GM18909 (cell line): Measurements from ENCODE around the gene ATP5ME.
"Not testable (repeated sequence)": the region's sequence is repeated elsewhere in the genome, so short reads cannot be mapped to it uniquely, and the experiment has no call there.

Experiments
- ATAC-seq: cut with Tn5 transposase; IDR thresholded peaks from one replicate; pipeline ENCODE4 v1.9.1; 2021; ENCODE audit warnings: mild to moderate bottlenecking; ENCODE audit not compliant: unreplicated experiment, poor library complexity

The ATP5ME gene

GRCh38 chr4:673349-674091 lies 556 bp downstream of the ATP5ME start:
- no peak for ATAC-seq

- ATAC-seq = no peak
Observed at GRCh38 chr4:671769-672168, 2.3 kb downstream of the ATP5ME start.

- not testable (repeated sequence) for ATAC-seq
Observed at GRCh38 chr4:669806-670559, 4.1 kb downstream of the ATP5ME start.

GRCh38 chr4:668219-668618 lies 5.9 kb downstream of the ATP5ME start:
- ATAC-seq = not testable (repeated sequence)

GRCh38 chr4:667545-667925 lies 6.5 kb downstream of the ATP5ME start:
- ATAC-seq = no peak

GRCh38 chr4:666822-667544 lies 7.1 kb downstream of the ATP5ME start:
- no peak for ATAC-seq

GRCh38 chr4:666436-666810 lies 7.7 kb downstream of the ATP5ME start:
- no peak for ATAC-seq

GRCh38 chr4:665751-666435 lies 8.2 kb downstream of the ATP5ME start:
- no peak for ATAC-seq

GRCh38 chr4:665381-665750 lies 8.7 kb downstream of the ATP5ME start:
- no peak for ATAC-seq

GRCh38 chr4:664713-665231 lies 9.3 kb downstream of the ATP5ME start:
- no peak for ATAC-seq

GRCh38 chr4:663438-664428 lies 10.3 kb downstream of the ATP5ME start:
- peak; percentile 76 for ATAC-seq

- ATAC-seq = peak; percentile 2
Observed at GRCh38 chr4:663046-663437, 11.0 kb downstream of the ATP5ME start.

- ATAC-seq = no peak
Observed at GRCh38 chr4:661881-662761, 12.0 kb downstream of the ATP5ME start.

- ATAC-seq = no peak
Observed at GRCh38 chr4:661231-661630, 12.8 kb downstream of the ATP5ME start.

GRCh38 chr4:660401-660800 lies 13.7 kb downstream of the ATP5ME start:
- no peak for ATAC-seq

GRCh38 chr4:659851-660250 lies 14.2 kb downstream of the ATP5ME start:
- ATAC-seq = no peak

- no peak for ATAC-seq
Observed at GRCh38 chr4:658681-659667, 15.1 kb downstream of the ATP5ME start.
